GM13976 (cell line): Measurements from ENCODE around the gene GXYLT2.

Experiments used
- DNase-seq: peaks from one replicate; pipeline ENCODE4 v3.0.0; 2012; ENCODE audit warnings: low spot score
- in situ Hi-C: fragments of 300-500 bp; cut with MboI; formaldehyde crosslinking; loops from one replicate; pipeline ENCODE4 v1.12.0; 2022; ENCODE audit warnings: low sequenced_read_pairs, mixed read lengths, inconsistent platforms; ENCODE audit not compliant: unreplicated experiment
- TF ChIP-seq, protein P1 (sequence below): IDR thresholded peaks from 2 replicates; pipeline ENCODE4 v1.5.1; 2012; ENCODE audit warnings: borderline replicate concordance, mild to moderate bottlenecking; ENCODE audit not compliant: insufficient read depth; ENCODE audit errors: extremely low read depth, missing control alignments, control extremely low read depth

The GXYLT2 gene

DNA sequence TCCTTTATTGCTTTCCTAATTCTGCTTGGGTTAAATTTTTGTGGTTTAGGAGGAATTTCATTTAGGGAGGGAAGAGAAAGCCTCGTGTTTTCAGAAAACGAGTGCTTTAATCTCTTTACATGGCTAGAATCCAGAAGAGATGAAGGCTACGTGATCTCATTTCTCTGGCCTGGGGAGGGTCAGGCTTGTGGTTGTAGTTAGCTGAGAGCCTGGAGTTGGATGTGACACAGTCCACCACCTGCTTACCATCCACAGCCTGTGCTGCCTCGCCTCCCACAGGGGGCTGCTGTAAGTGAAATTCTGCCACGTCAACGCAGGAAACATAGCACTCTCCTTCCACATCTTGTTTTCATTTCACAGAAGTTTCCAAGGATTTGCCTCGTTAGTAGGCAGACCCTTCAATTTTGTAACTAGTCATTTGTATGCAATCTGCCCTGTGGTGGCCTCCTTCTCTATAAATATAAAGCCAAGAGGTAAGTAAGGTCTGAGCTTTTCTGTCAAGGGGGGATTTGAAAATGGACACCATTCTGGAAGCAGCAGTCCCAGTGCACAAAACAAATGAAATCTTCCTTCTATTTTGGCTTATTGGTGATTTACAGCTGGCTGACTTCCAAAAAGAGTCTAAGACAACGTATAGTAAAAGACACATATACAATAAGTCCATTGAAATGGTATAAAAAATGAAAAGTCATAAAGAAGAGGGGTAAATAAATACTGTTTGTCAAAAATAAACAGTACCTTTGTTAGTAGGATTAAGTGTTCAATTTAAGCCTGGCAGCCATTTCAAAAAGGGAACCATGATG is 3.4 kb downstream of the GXYLT2 start:
- no peak for DNase-seq
- TF ChIP-seq, protein P1, sequence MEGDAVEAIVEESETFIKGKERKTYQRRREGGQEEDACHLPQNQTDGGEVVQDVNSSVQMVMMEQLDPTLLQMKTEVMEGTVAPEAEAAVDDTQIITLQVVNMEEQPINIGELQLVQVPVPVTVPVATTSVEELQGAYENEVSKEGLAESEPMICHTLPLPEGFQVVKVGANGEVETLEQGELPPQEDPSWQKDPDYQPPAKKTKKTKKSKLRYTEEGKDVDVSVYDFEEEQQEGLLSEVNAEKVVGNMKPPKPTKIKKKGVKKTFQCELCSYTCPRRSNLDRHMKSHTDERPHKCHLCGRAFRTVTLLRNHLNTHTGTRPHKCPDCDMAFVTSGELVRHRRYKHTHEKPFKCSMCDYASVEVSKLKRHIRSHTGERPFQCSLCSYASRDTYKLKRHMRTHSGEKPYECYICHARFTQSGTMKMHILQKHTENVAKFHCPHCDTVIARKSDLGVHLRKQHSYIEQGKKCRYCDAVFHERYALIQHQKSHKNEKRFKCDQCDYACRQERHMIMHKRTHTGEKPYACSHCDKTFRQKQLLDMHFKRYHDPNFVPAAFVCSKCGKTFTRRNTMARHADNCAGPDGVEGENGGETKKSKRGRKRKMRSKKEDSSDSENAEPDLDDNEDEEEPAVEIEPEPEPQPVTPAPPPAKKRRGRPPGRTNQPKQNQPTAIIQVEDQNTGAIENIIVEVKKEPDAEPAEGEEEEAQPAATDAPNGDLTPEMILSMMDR = no peak
- in situ Hi-C loops = no loop called here

DNA sequence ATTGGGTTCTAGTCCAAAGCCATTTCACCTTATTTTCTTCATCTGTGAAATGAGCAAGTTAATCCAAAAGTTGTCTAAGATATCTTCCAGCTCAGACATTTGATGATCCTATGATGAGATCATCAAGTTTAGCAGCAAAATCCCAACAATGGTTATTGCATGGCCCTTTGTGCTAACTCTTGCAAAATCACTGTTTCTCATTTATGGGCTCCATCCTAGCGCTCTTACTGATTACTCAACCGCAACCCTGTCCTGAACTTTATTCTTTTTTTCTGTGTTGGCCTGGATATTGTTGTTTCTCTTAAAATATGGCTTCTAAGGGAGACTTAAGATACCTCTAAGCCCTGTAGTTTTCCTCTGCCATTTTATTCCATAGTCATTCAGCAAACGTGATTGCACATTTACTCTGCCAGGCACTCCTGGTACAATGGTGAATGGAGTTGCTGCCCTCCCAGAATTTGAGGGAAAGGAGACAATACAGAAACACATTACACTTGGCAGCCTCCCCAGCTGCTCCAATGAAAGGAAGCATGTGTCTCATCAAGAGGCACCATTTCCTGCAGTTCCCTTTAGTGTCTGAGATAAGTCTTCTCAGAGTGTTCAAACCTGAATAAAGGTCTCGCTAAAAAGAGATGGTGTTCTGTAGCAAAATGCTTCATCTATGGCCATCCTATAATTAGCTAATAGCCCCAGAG is 4.4 kb downstream of the GXYLT2 start:
- TF ChIP-seq, protein P1 = no peak
- no peak for DNase-seq
- in situ Hi-C loops = no loop called here

DNA sequence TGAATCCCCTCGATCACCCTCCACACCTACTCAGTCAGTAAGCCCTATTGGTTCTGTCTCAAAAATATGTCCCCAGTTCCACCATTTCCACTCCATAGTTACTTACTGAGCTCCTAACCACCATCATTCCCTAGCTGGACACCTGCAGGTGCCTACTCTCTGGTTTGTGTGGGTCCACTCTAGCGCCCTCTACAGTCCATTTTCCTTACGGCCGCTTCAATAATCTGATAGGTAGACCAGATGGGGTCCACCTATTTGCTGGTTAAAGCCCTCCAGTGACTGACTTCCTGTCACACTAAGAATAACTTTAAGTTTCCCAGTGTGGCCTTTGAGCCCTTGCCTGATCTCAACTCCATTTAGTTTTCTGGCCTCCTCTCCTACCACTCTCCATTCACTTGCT is 5.0 kb downstream of the GXYLT2 start:
- DNase-seq = no peak
- TF ChIP-seq, protein P1 = peak; percentile 6

GRCh38 chr3:72894976-72895552 is 7.2 kb downstream of the GXYLT2 start:
- no peak for DNase-seq
- TF ChIP-seq, protein P1 = no peak
- in situ Hi-C loops = no loop called here

More for the DNA sequence above, 5.0 kb downstream of the GXYLT2 start:
- in situ Hi-C loops = no loop called here

GRCh38 chr3:72896996-72897757 is 9.3 kb downstream of the GXYLT2 start:
- in situ Hi-C loops = no loop called here
- TF ChIP-seq, protein P1 = no peak
- no peak for DNase-seq

- in situ Hi-C loops = no loop called here
- TF ChIP-seq, protein P1 = no peak
- DNase-seq = no peak
Measured at GRCh38 chr3:72897758-72898007, 9.8 kb downstream of the GXYLT2 start.
